H9 (cell line): ENCODE measurements around the gene STT3B. TPM values are rescaled to one million over a fixed set of nuclear protein-coding genes. Genes with fewer than 3 reads are reported as not detected.

Source experiments
- DNase-seq: peaks from one replicate; pipeline ENCODE4 v3.0.0-alpha.2; 2017
- H2AFZ ChIP-seq: one replicate; pipeline ENCODE4 v1.6.1; 2013; ENCODE audit warnings: mild to moderate bottlenecking, low read length, control low read depth, moderate library complexity
- H2AK5ac ChIP-seq: 2 replicates; pipeline ENCODE4 v1.6.1; 2013; ENCODE audit warnings: low read length, control low read depth, mixed read lengths; ENCODE audit not compliant: insufficient read length
- H2BK120ac ChIP-seq: one replicate; pipeline ENCODE4 v1.6.1; 2013; ENCODE audit warnings: low read depth, mild to moderate bottlenecking, low read length, control low read depth, inconsistent platforms; ENCODE audit not compliant: poor library complexity, severe bottlenecking
- H2BK12ac ChIP-seq: 2 replicates; pipeline ENCODE4 v1.6.1; 2013; ENCODE audit warnings: low read length, control low read depth, mixed read lengths, low read depth; ENCODE audit not compliant: insufficient read length
- H2BK15ac ChIP-seq: 2 replicates; pipeline ENCODE4 v1.6.1; 2013; ENCODE audit warnings: low read depth, low read length, control low read depth
- H2BK20ac ChIP-seq: one replicate; pipeline ENCODE4 v1.6.1; 2013; ENCODE audit warnings: low read depth, mild to moderate bottlenecking, low read length, control low read depth, inconsistent platforms; ENCODE audit not compliant: poor library complexity, severe bottlenecking
- H2BK5ac ChIP-seq: 2 replicates; pipeline ENCODE4 v1.6.1; 2013; ENCODE audit warnings: low read length, control low read depth, mixed read lengths; ENCODE audit not compliant: insufficient read length
- H3K14ac ChIP-seq: 2 replicates; pipeline ENCODE4 v1.6.1; 2013; ENCODE audit warnings: low read length, control low read depth; ENCODE audit not compliant: insufficient read depth
- H3K18ac ChIP-seq: 2 replicates; pipeline ENCODE4 v1.6.1; 2013; ENCODE audit warnings: low read depth, mild to moderate bottlenecking, mixed read lengths, low read length, control low read depth; ENCODE audit not compliant: insufficient read length
- H3K23ac ChIP-seq: 2 replicates; pipeline ENCODE4 v1.6.1; 2013; ENCODE audit warnings: low read length, control low read depth, mixed read lengths, low read depth; ENCODE audit not compliant: insufficient read length
- H3K23me2 ChIP-seq: 2 replicates; pipeline ENCODE4 v1.6.1; 2013; ENCODE audit warnings: low read depth, mild to moderate bottlenecking, mixed read lengths, low read length, control low read depth; ENCODE audit not compliant: insufficient read length, poor library complexity, severe bottlenecking
- H3K27ac ChIP-seq: 2 replicates; pipeline ENCODE4 v1.5.1; 2013; ENCODE audit warnings: low read length, control low read depth, mixed read lengths, low read depth; ENCODE audit not compliant: insufficient read length
- H3K27me3 ChIP-seq: 2 replicates; pipeline ENCODE4 v1.6.1; 2013; ENCODE audit warnings: low read length, control low read depth, inconsistent platforms; ENCODE audit not compliant: insufficient read depth
- H3K4ac ChIP-seq: 2 replicates; pipeline ENCODE4 v1.6.1; 2013; ENCODE audit warnings: low read depth, mild to moderate bottlenecking, control low read depth, inconsistent platforms, low read length, moderate library complexity
- H3K4me1 ChIP-seq: 2 replicates; pipeline ENCODE4 v1.6.1; 2013; ENCODE audit warnings: low read length, control low read depth, inconsistent platforms; ENCODE audit not compliant: insufficient read depth
- H3K4me2 ChIP-seq: 2 replicates; pipeline ENCODE4 v1.6.1; 2013; ENCODE audit warnings: low read length, control low read depth, mixed read lengths; ENCODE audit not compliant: insufficient read length, insufficient read depth
- H3K56ac ChIP-seq: 2 replicates; pipeline ENCODE4 v1.6.1; 2013; ENCODE audit warnings: low read depth, mild to moderate bottlenecking, mixed read lengths, low read length, control low read depth; ENCODE audit not compliant: insufficient read length
- H3K79me1 ChIP-seq: 2 replicates; pipeline ENCODE4 v1.6.1; 2013; ENCODE audit warnings: low read depth, mild to moderate bottlenecking, moderate library complexity, low read length, control low read depth, inconsistent platforms; ENCODE audit not compliant: insufficient read depth, poor library complexity, severe bottlenecking
- H3K79me2 ChIP-seq: 2 replicates; pipeline ENCODE4 v1.6.1; 2013; ENCODE audit warnings: low read length, control low read depth, inconsistent platforms; ENCODE audit not compliant: insufficient read depth
- H3K9ac ChIP-seq: 2 replicates; pipeline ENCODE4 v1.6.1; 2013; ENCODE audit warnings: low read length, control low read depth, mixed read lengths; ENCODE audit not compliant: insufficient read length; ENCODE audit errors: extremely low read depth
- H3K9me3 ChIP-seq: one replicate; pipeline ENCODE4 v1.6.1; 2013; ENCODE audit warnings: low read depth, low read length, inconsistent platforms; ENCODE audit not compliant: control insufficient read depth
- H3T11ph ChIP-seq: one replicate; pipeline ENCODE4 v1.6.1; 2013; ENCODE audit warnings: mild to moderate bottlenecking, low read length, control low read depth, inconsistent platforms
- H4K20me1 ChIP-seq: one replicate; pipeline ENCODE4 v1.6.1; 2013; ENCODE audit not compliant: control insufficient read depth, insufficient read length, insufficient read depth
- H4K5ac ChIP-seq: 2 replicates; pipeline ENCODE4 v1.6.1; 2013; ENCODE audit warnings: low read depth, mild to moderate bottlenecking, mixed read lengths, low read length, control low read depth; ENCODE audit not compliant: insufficient read length
- H4K8ac ChIP-seq: replicated peaks from 2 replicates; pipeline ENCODE4 v1.6.1; 2013; ENCODE audit warnings: low read length, control low read depth, mixed read lengths, low read depth; ENCODE audit not compliant: insufficient read length
- H4K91ac ChIP-seq: 2 replicates; pipeline ENCODE4 v1.6.1; 2013; ENCODE audit warnings: low read depth, mild to moderate bottlenecking, moderate library complexity, mixed read lengths, low read length, control low read depth; ENCODE audit not compliant: insufficient read length
- H3K27ac Mint-ChIP-seq, 3 experiments: 2 replicates in 2 of 3; 3 replicates in 1 of 3; pipeline ENCODE4 v1.8.0; 2020 to 2021; ENCODE audit warnings: mixed read lengths in 3 of 3, mild to moderate bottlenecking in 1 of 3, moderate library complexity in 1 of 3
- H3K27me3 Mint-ChIP-seq: 2 replicates; pipeline ENCODE4 v1.8.0; 2021; ENCODE audit warnings: low read depth, mild to moderate bottlenecking, moderate library complexity, mixed read lengths
- H3K36me3 Mint-ChIP-seq, 3 experiments: 2 replicates in 2 of 3; 3 replicates in 1 of 3; pipeline ENCODE4 v1.8.0; 2020 to 2021; ENCODE audit warnings: low read depth in 3 of 3, mixed read lengths in 3 of 3; ENCODE audit not compliant: insufficient read depth in 1 of 3
- H3K4me1 Mint-ChIP-seq, 2 experiments: 2 replicates each; pipeline ENCODE4 v1.8.0; 2020; ENCODE audit warnings: mixed read lengths in 2 of 2
- H3K4me3 Mint-ChIP-seq, 2 experiments: 2 replicates in 1 of 2; 3 replicates in 1 of 2; pipeline ENCODE4 v1.8.0; 2020 to 2021; ENCODE audit warnings: mild to moderate bottlenecking in 2 of 2, mixed read lengths in 2 of 2, moderate library complexity in 1 of 2
- H3K9me3 Mint-ChIP-seq, 2 experiments: 2 replicates in 1 of 2; 3 replicates in 1 of 2; pipeline ENCODE4 v1.8.0; 2020; ENCODE audit warnings: mild to moderate bottlenecking in 2 of 2, mixed read lengths in 2 of 2, moderate library complexity in 1 of 2
- CTCF ChIP-seq: fragments of 200-600 bp; sonication (generic); conservative IDR thresholded peaks from 3 replicates; pipeline ENCODE4 v1.8.0; 2021; ENCODE audit warnings: antibody characterized with exemption, mild to moderate bottlenecking
- WGBS: extraction: QIAGEN DNeasy Blood & Tissue Kit; methylation state at CpG from one replicate; pipeline ENCODE4 v1.1.7; 2013; ENCODE audit warnings: missing lambda C conversion rate, low lambda C conversion rate, mixed read lengths; ENCODE audit not compliant: insufficient read length; ENCODE audit errors: extremely low coverage; 5-methylcytosine and 5-hydroxymethylcytosine counted together
- total RNA-seq: library from RNA; stranded (reverse); gene quantifications from 2 replicates; pipeline ENCODE4 v1.2.1, GENCODE V29; 2021

STT3B gene
- total RNA-seq, 1 experiment from 2014 or later, result 79.9 TPM

DNA sequence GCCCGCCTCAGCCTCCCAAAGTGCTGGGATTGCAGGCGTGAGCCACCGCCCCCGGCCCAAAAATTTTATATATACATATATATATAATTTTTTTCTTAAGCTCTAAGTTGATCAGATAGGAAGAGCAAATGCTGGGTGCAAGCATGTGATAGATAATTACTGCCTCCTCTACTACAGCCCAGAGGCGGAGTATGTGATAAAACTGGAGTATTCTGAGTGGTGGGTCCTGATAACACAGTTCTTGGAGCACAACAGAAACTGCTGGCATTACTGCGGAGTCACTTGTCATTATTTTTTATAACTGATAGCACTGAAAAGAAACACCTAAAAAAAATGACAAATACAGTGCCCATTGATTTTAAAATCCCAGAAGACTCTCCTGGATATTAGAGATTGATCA lies 41.1 kb upstream of the STT3B start:
- H3K36me3 Mint-ChIP-seq, result peaks cover 0 to 4% (median 2%) of the 10 kb centered on the region in 3 experiments; a peak in 3 of 7 replicates
- Histone ChIP-seq H2BK15ac (no peak overlapping the region), H4K91ac (no peak overlapping the region), H3K56ac (no peak overlapping the region), H3K4me2 (no peak overlapping the region), H3K27ac (no peak overlapping the region), H3K9ac (no peak overlapping the region), H3K27me3 (no peaks in the 10 kb centered on the region), H2AFZ (no peak overlapping the region), H2BK12ac (no peak overlapping the region), H3K23me2 (no peaks in the 10 kb centered on the region), H3K18ac (no peak overlapping the region), H4K20me1 (no peaks in the 10 kb centered on the region), H3K4me1 (no peaks in the 10 kb centered on the region), H3K79me2 (no peaks in the 10 kb centered on the region), H3K4ac (no peak overlapping the region), H2BK5ac (no peak overlapping the region), H3K9me3 (no peaks in the 10 kb centered on the region), H2BK120ac (no peak overlapping the region), H4K8ac (no peak overlapping the region), H2AK5ac (no peak overlapping the region), H3K79me1 (no peaks in the 10 kb centered on the region), H4K5ac (no peak overlapping the region), H3K14ac (no peak overlapping the region), H2BK20ac (no peak overlapping the region), H3T11ph (no peak overlapping the region), H3K23ac (no peak overlapping the region)
- peaks cover 0 to 2% of the 10 kb centered on the region in 2 experiments; a peak in 1 of 5 replicates for H3K9me3 Mint-ChIP-seq
- H3K27me3 Mint-ChIP-seq, result 0 out of 2 replicates have a peak, but pooled peaks cover 2% of the 10 kb centered on the region
- no CpG with 5 or more reads among the region's 6 CpGs for WGBS
- DNase-seq, result no peak
- H3K27ac Mint-ChIP-seq, result no peak overlapping the region
- H3K4me1 Mint-ChIP-seq, result 0 out of 4 replicates have a peak, but pooled peaks cover 0 to 2% of the 10 kb centered on the region in 2 experiments
- H3K4me3 Mint-ChIP-seq, result no peak overlapping the region
- TF ChIP-seq CTCF, result no peak
